Neural progenitor cell (in vitro differentiated cells): ENCODE results near the gene RFFL. TPM values are rescaled to one million over a fixed set of nuclear protein-coding genes. Genes with fewer than 3 reads are reported as not detected.
"Not testable (repeated sequence)": the region's sequence is repeated elsewhere in the genome, so short reads cannot be mapped to it uniquely, and the experiment has no call there.

ENCODE experiments used
- DNase-seq: peaks from one replicate; pipeline ENCODE4 v3.0.0-alpha.2; 2016; ENCODE audit warnings: low spot score
- H2AFZ ChIP-seq: fragments of 200-600 bp; sonication (generic); replicated peaks from 2 replicates; pipeline ENCODE4 v1.6.1; 2016; ENCODE audit warnings: antibody characterized with exemption
- H3F3A ChIP-seq: fragments of 200-600 bp; sonication (generic); 2 replicates; pipeline ENCODE4 v1.6.1; 2016; ENCODE audit warnings: antibody characterized with exemption, low read depth
- H3K27ac ChIP-seq: fragments of 200-600 bp; sonication (generic); 2 replicates; pipeline ENCODE4 v1.5.1; 2016; ENCODE audit warnings: mild to moderate bottlenecking
- H3K27me3 ChIP-seq: fragments of 200-600 bp; sonication (generic); 2 replicates; pipeline ENCODE4 v1.6.1; 2016; ENCODE audit warnings: mild to moderate bottlenecking, moderate library complexity
- H3K36me3 ChIP-seq: fragments of 200-600 bp; sonication (generic); 2 replicates; pipeline ENCODE4 v1.5.1; 2016
- H3K4me1 ChIP-seq: fragments of 200-600 bp; sonication (generic); 2 replicates; pipeline ENCODE4 v1.6.1; 2016; ENCODE audit warnings: mixed run types
- H3K4me2 ChIP-seq: fragments of 200-600 bp; sonication (generic); 2 replicates; pipeline ENCODE4 v1.6.1; 2016
- H3K4me3 ChIP-seq: fragments of 200-600 bp; sonication (generic); 2 replicates; pipeline ENCODE4 v1.5.1; 2016
- H3K79me2 ChIP-seq: fragments of 200-600 bp; sonication (generic); 2 replicates; pipeline ENCODE4 v1.6.1; 2016; ENCODE audit warnings: low read depth
- H3K9ac ChIP-seq: fragments of 200-600 bp; sonication (generic); 2 replicates; pipeline ENCODE4 v1.6.1; 2016
- H3K9me3 ChIP-seq: fragments of 200-600 bp; sonication (generic); 2 replicates; pipeline ENCODE4 v1.5.1; 2016; ENCODE audit warnings: low read depth
- H4K20me1 ChIP-seq: fragments of 200-600 bp; sonication (generic); 2 replicates; pipeline ENCODE4 v1.6.1; 2016; ENCODE audit warnings: low read depth
- H3K27ac Mint-ChIP-seq: 3 replicates; pipeline ENCODE4 v1.8.0; 2021; ENCODE audit warnings: mixed read lengths
- H3K27me3 Mint-ChIP-seq: 2 replicates; pipeline ENCODE4 v1.8.0; 2022; ENCODE audit warnings: low read depth, mild to moderate bottlenecking, inconsistent platforms, moderate library complexity, mixed read lengths; ENCODE audit not compliant: insufficient read depth
- H3K36me3 Mint-ChIP-seq: 3 replicates; pipeline ENCODE4 v1.8.0; 2021; ENCODE audit warnings: mixed read lengths
- H3K4me1 Mint-ChIP-seq: 3 replicates; pipeline ENCODE4 v1.8.0; 2021; ENCODE audit warnings: mixed read lengths
- H3K4me3 Mint-ChIP-seq: 3 replicates; pipeline ENCODE4 v1.8.0; 2021; ENCODE audit warnings: mild to moderate bottlenecking, moderate library complexity, mixed read lengths
- H3K9me3 Mint-ChIP-seq: 3 replicates; pipeline ENCODE4 v1.8.0; 2020; ENCODE audit warnings: mixed read lengths
- EZH2 ChIP-seq: fragments of 200-600 bp; sonication (generic); IDR thresholded peaks from 2 replicates; pipeline ENCODE4 v1.6.1; 2017; ENCODE audit warnings: antibody characterized with exemption, mild to moderate bottlenecking, moderate library complexity
- EZH2phosphoT487 ChIP-seq: fragments of 200-600 bp; sonication (generic); IDR thresholded peaks from 2 replicates; pipeline ENCODE4 v1.6.1; 2017; ENCODE audit warnings: antibody characterized with exemption
- total RNA-seq: library from RNA; depleted of rRNA; stranded (reverse); fragments of >200 nt; gene quantifications from 2 replicates; pipeline ENCODE4 v1.2.3, GENCODE V29; 2015; ENCODE audit warnings: low replicate concordance
- TF ChIP-seq, protein P1 (sequence below): fragments of 200-600 bp; sonication (generic); IDR thresholded peaks from 2 replicates; pipeline ENCODE4 v1.5.1; 2017; ENCODE audit warnings: antibody characterized with exemption, mild to moderate bottlenecking

Gene RFFL
- total RNA-seq, 1 donor from 2014 or later, result 20.6 TPM

DNA sequence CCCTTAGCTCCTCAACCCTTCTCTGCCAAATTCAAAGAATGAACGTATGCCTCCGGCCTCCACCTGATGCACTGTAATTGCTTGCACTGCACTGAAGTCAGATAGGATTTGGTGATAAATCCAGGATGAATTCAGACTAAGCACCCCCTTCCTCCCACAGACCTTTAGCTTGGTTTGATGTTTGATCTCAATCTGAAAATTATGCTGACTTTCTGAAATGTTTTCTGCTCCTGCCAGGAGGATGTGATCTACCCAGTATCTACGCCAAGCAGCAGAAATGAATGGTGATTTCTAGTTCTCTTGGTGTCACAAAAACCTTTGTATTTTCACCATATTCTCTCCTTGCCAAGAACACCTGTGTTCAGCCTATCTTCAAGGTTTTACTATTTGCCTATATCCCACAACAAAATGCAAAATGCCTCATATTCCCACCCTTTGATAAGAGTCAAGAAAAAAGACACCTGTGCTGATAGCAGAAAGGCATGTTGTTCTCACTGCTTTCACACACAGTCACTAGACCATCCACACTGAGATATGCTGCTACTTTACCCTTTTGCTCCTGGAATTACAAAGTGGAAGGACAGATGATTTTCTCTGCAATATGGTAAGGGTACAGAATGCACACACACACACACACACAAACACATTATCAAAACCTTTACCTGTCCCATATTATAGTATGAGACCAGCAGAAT lies 14.7 kb downstream of the RFFL start:
- no peak overlapping the region for H2AFZ ChIP-seq
- H3K4me3 ChIP-seq, result no peak overlapping the region
- H4K20me1 ChIP-seq, result no peaks in the 10 kb centered on the region
- no peak overlapping the region for H3K9ac ChIP-seq
- no peaks in the 10 kb centered on the region for H3K9me3 ChIP-seq
- H3K36me3 ChIP-seq, result no peaks in the 10 kb centered on the region
- DNase-seq, result no peak
- Mint-ChIP-seq H3K36me3 (no peaks in the 10 kb centered on the region), H3K4me1 (peaks cover 18% of the 10 kb centered on the region), H3K27me3 (peaks cover 5% of the 10 kb centered on the region), H3K4me3 (no peak overlapping the region), H3K9me3 (no peaks in the 10 kb centered on the region), H3K27ac (no peak overlapping the region)
- peaks cover 39% of the 10 kb centered on the region for H3F3A ChIP-seq
- TF ChIP-seq EZH2 (no peak), EZH2phosphoT487 (no peak)
- TF ChIP-seq, protein P1, sequence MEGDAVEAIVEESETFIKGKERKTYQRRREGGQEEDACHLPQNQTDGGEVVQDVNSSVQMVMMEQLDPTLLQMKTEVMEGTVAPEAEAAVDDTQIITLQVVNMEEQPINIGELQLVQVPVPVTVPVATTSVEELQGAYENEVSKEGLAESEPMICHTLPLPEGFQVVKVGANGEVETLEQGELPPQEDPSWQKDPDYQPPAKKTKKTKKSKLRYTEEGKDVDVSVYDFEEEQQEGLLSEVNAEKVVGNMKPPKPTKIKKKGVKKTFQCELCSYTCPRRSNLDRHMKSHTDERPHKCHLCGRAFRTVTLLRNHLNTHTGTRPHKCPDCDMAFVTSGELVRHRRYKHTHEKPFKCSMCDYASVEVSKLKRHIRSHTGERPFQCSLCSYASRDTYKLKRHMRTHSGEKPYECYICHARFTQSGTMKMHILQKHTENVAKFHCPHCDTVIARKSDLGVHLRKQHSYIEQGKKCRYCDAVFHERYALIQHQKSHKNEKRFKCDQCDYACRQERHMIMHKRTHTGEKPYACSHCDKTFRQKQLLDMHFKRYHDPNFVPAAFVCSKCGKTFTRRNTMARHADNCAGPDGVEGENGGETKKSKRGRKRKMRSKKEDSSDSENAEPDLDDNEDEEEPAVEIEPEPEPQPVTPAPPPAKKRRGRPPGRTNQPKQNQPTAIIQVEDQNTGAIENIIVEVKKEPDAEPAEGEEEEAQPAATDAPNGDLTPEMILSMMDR, result no peak
- no peaks in the 10 kb centered on the region for H3K27me3 ChIP-seq
- peak overlapping the region; percentile 56 for H3K27ac ChIP-seq
- peak overlapping the region; percentile 37 for H3K4me2 ChIP-seq
- peaks cover 58% of the 10 kb centered on the region for H3K4me1 ChIP-seq
- H3K79me2 ChIP-seq, result no peaks in the 10 kb centered on the region

DNA sequence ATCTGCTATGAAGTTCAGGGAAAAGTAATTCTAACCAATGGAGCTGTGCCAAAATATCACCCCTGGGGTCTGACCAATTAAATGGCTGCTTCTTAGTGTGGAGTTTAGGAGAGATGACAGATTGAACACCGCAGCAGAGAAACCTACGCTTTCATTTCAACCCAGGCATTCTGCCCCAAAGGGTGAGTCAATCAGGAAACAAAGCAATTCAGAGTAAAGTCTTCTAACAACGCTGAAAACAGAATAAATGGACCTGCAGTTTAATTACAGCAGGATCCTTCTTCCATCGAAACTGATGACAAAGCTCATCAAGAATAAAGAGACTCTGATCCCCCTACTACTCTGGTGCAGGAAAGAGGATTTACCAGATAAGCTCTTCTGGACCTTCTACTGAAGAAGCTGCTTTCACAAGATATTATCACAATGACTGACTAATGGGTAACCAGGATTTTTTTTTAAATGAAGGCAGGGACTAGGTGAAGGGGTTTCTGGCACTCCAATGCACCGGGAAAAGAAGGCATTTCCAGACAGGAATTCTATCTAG lies 16.7 kb downstream of the RFFL start:
- peaks cover 5% of the 10 kb centered on the region for H3K27me3 Mint-ChIP-seq
- H3K4me3 Mint-ChIP-seq, result no peak overlapping the region
- TF ChIP-seq EZH2phosphoT487, result no peak
- TF ChIP-seq EZH2, result no peak
- TF ChIP-seq, protein P1, result no peak
- Histone ChIP-seq H3K9me3 (no peaks in the 10 kb centered on the region), H3K9ac (no peak overlapping the region), H3K79me2 (no peaks in the 10 kb centered on the region), H3K4me3 (peak overlapping the region; percentile 13), H4K20me1 (no peaks in the 10 kb centered on the region), H3F3A (peaks cover 42% of the 10 kb centered on the region), H3K27ac (peak overlapping the region; percentile 84), H3K4me2 (peak overlapping the region; percentile 66), H3K4me1 (peaks cover 54% of the 10 kb centered on the region), H3K27me3 (no peaks in the 10 kb centered on the region), H3K36me3 (no peaks in the 10 kb centered on the region), H2AFZ (no peak overlapping the region)
- H3K4me1 Mint-ChIP-seq, result peaks cover 19% of the 10 kb centered on the region
- no peaks in the 10 kb centered on the region for H3K9me3 Mint-ChIP-seq
- H3K36me3 Mint-ChIP-seq, result no peaks in the 10 kb centered on the region
- no peak overlapping the region for H3K27ac Mint-ChIP-seq
- DNase-seq, result peak; percentile 51

DNA sequence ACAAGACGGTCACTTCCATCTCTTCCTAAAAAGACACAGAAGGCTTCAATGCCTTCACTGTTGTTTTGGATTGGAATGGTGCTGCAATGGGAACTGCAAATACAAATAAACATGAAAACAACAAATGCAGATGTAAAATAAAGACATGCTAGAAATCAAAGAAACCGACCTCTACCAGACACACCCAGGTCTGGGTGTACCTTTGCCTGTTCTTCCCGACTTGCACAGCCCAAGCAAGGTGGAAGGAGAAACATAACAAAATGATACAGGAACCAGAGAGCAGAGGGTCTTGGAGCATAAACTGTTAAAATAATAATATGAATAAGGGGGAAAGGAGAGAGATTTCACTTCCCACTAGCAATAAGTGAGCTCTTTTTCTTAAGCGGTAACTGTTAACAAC lies 17.3 kb downstream of the RFFL start:
- Histone ChIP-seq H3K4me1 (peaks cover 48% of the 10 kb centered on the region), H3K9me3 (no peaks in the 10 kb centered on the region), H3K4me2 (peak overlapping the region; percentile 66), H3K79me2 (no peaks in the 10 kb centered on the region), H3F3A (peaks cover 42% of the 10 kb centered on the region), H3K9ac (no peak overlapping the region), H3K4me3 (peak overlapping the region; percentile 13), H2AFZ (no peak overlapping the region), H3K36me3 (no peaks in the 10 kb centered on the region), H3K27ac (peak overlapping the region; percentile 84), H4K20me1 (no peaks in the 10 kb centered on the region), H3K27me3 (no peaks in the 10 kb centered on the region)
- Mint-ChIP-seq H3K4me3 (no peak overlapping the region), H3K9me3 (no peaks in the 10 kb centered on the region), H3K27me3 (peaks cover 5% of the 10 kb centered on the region), H3K4me1 (peaks cover 19% of the 10 kb centered on the region), H3K36me3 (no peaks in the 10 kb centered on the region), H3K27ac (no peak overlapping the region)
- no peak for DNase-seq
- TF ChIP-seq EZH2phosphoT487, result no peak
- TF ChIP-seq, protein P1, result no peak
- TF ChIP-seq EZH2, result no peak

DNA sequence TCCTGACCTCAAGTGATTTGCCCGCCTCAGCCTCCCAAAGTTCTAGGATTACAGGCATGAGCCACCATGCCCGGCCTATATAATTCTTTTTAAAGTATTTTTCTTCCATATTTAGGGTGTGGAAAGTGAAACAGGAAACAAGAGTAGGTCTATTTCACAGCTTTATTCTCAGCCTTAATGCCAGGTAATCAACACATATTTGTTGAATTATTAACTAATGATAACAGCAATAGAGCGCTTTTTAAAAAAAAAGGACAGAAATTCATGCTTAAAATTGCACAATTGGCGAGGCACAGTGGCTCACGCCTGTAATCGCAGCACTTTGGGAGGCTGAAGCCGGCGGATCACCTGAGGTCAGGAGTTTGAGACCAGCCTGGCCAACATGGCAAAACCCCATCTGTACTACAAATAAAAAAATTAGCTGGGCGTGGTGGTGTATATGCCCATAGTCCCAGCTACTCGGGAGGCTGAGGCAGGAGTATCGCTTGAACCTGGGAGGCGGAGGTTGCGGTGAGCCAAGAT lies 18.0 kb downstream of the RFFL start:
- DNase-seq, H3K4me3 ChIP-seq, H3K27me3 Mint-ChIP-seq, H3K36me3 Mint-ChIP-seq, H3K36me3 ChIP-seq, H3K27ac Mint-ChIP-seq, H2AFZ ChIP-seq, H4K20me1 ChIP-seq, H3K9me3 ChIP-seq, H3K4me3 Mint-ChIP-seq, H3K27me3 ChIP-seq, H3K79me2 ChIP-seq, H3K9ac ChIP-seq, H3K9me3 Mint-ChIP-seq: not testable (repeated sequence)
- peak overlapping the region; percentile 84 for H3K27ac ChIP-seq
- H3K4me1 Mint-ChIP-seq, result peaks cover 19% of the 10 kb centered on the region
- peaks cover 42% of the 10 kb centered on the region for H3F3A ChIP-seq
- H3K4me2 ChIP-seq, result peak overlapping the region; percentile 66
- peaks cover 48% of the 10 kb centered on the region for H3K4me1 ChIP-seq
